Measurements from ENCODE around the gene PTCRA. TPM values are rescaled to one million over a fixed set of nuclear protein-coding genes. Genes with fewer than 3 reads are reported as not detected.

Gene PTCRA
- total RNA-seq, 1 experiment from 2014 or later, result not detected

- TF ChIP-seq RAD21 (IDR thresholded peaks at IDR 0.05; ENCODE audit: low read depth) (no peak), SP1 (IDR thresholded peaks at IDR 0.05; ENCODE audit: low read depth) (no peak), POLR2A (IDR thresholded peaks at IDR 0.05; ENCODE audit: borderline replicate concordance, extremely low read depth, insufficient read depth, insufficient read length) (no peak), EZH2 (IDR thresholded peaks at IDR 0.05) (no peak), JUND (IDR thresholded peaks at IDR 0.05) (no peak)
- Histone ChIP-seq H2AFZ (ENCODE audit: low read depth, low read length, poor library complexity, severe bottlenecking) (no peak overlapping the region), H3K9me3 (ENCODE audit: control insufficient read depth in 1 of 2, insufficient read depth in 1 of 2, low read depth in 1 of 2, low read length in 2 of 2) (no peaks in the 10 kb centered on the region), H3K27ac (ENCODE audit: low read depth, low read length) (no peak overlapping the region), H3K9me2 (ENCODE audit: insufficient read depth) (no peaks in the 10 kb centered on the region), H4K20me1 (ENCODE audit: insufficient read depth) (no peaks in the 10 kb centered on the region), H3K4me1 (ENCODE audit: control insufficient read depth in 1 of 2, insufficient read depth in 2 of 2, low read length in 2 of 2) (peaks cover 10 to 17% of the 10 kb centered on the region in 2 experiments), H3K79me2 (ENCODE audit: insufficient read depth, low read length) (no peaks in the 10 kb centered on the region), H3K27me3 (ENCODE audit: insufficient read depth, low read length) (no peaks in the 10 kb centered on the region), H3K4me2 (ENCODE audit: low read length) (no peak overlapping the region), H3K4me3 (replicated peaks in 1 of 2; ENCODE audit: low read depth in 1 of 2, low read length in 2 of 2) (no peak overlapping the region), H3K36me3 (ENCODE audit: control insufficient read depth in 1 of 2, insufficient read depth in 2 of 2, low read length in 2 of 2) (no peaks in the 10 kb centered on the region; a peak in 1 of 4 replicates), H3K9ac (ENCODE audit: low read length) (no peak overlapping the region)
- no TSS peak for BruUV-seq (replicated peaks)
- no peak for ATAC-seq
- RAD21 ChIA-PET (ENCODE audit: low non-redundant PET in 1 of 2, low total read pairs in 2 of 2, uncharacterized antibody in 2 of 2, unreplicated experiment in 2 of 2), result interaction anchor here in 1 of 2 experiments (0.6 kb wide), 1 partner anchor 529 kb away, joined by 6 read pairs; no protein-coding TSS in a partner anchor
- DNase-seq (ENCODE audit: low read depth, low spot score), result no peak
- POLR2A ChIA-PET, result interaction anchor here (1.2 kb wide), 1 partner anchor 21 kb away, joined by 3 read pairs; the partner anchor contains the start of gene PPP2R5D
- CTCF ChIA-PET, result no interaction called here
- intact Hi-C loops (cut with micrococcal nuclease), result loop anchor here (5.0 kb wide), 1 partner anchor 180 kb away; no protein-coding TSS in a partner anchor
Observed at GRCh38 chr6:42962502-42963178, 46.8 kb downstream of the PTCRA start.

DNA sequence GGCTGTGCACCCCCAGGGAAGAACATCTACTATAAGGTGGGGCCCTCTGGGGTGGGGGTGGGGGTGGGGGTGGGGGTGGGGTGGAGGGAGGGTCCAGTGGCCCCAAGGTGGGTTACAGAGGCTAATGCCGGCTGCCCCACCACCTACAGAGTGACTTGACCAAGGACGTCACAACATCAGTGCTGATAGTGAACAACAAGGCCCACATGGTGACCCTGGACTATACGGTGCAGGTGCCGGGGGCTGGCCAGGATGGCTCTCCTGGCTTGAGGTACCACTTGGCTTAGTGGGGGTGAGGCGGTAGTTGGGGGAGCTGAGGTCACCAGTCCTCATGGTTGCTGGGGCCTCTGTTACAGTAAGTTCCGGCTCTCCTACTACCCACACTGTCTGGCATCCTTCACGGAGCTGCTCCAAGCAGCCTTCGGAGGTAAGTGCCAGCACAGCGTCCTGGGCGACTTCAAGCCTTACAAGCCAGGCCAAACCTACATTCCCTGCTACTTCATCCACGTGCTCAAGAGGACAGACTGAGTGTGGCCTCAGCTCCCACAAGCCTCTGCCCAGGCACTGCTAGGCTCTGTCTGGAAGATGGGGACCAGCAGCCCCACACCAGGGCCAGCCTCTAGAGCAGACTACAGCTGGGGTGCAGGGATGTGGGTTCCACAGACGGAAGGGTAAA, 47.5 kb downstream of the PTCRA start:
- no peaks in the 10 kb centered on the region for H3K9me3 ChIP-seq (ENCODE audit: control insufficient read depth in 1 of 2, insufficient read depth in 1 of 2, low read depth in 1 of 2, low read length in 2 of 2)
- no peak overlapping the region for H3K4me3 ChIP-seq (replicated peaks in 1 of 2; ENCODE audit: low read depth in 1 of 2, low read length in 2 of 2)
- no peak overlapping the region for H3K27ac ChIP-seq (ENCODE audit: low read depth, low read length)
- H4K20me1 ChIP-seq (ENCODE audit: insufficient read depth), result no peaks in the 10 kb centered on the region
- POLR2A ChIA-PET, result interaction anchor here (1.2 kb wide), 1 partner anchor 21 kb away, joined by 3 read pairs; the partner anchor contains the start of gene PPP2R5D
- peaks cover 10 to 17% of the 10 kb centered on the region in 2 experiments for H3K4me1 ChIP-seq (ENCODE audit: control insufficient read depth in 1 of 2, insufficient read depth in 2 of 2, low read length in 2 of 2)
- no peak overlapping the region for H3K9ac ChIP-seq (ENCODE audit: low read length)
- TF ChIP-seq EGR1 (IDR thresholded peaks at IDR 0.05; ENCODE audit: low read depth), result no peak
- no peaks in the 10 kb centered on the region for H3K9me2 ChIP-seq (ENCODE audit: insufficient read depth)
- no peaks in the 10 kb centered on the region for H3K79me2 ChIP-seq (ENCODE audit: insufficient read depth, low read length)
- H3K4me2 ChIP-seq (ENCODE audit: low read length), result no peak overlapping the region
- intact Hi-C loops (cut with micrococcal nuclease), result loop anchor here (5.0 kb wide), 1 partner anchor 179 kb away; no protein-coding TSS in a partner anchor
- H2AFZ ChIP-seq (ENCODE audit: low read depth, low read length, poor library complexity, severe bottlenecking), result no peak overlapping the region
- DNase-seq (ENCODE audit: low read depth, low spot score) (no peak), ATAC-seq (peak; percentile 7; the same call in 1 of the 2 replicates)
- RAD21 ChIA-PET (ENCODE audit: low non-redundant PET in 1 of 2, low total read pairs in 2 of 2, uncharacterized antibody in 2 of 2, unreplicated experiment in 2 of 2), result interaction anchor here in 1 of 2 experiments (0.6 kb wide), 1 partner anchor 528 kb away, joined by 6 read pairs; no protein-coding TSS in a partner anchor
- no TSS peak for BruUV-seq (replicated peaks)
- no peaks in the 10 kb centered on the region; a peak in 2 of 4 replicates for H3K36me3 ChIP-seq (ENCODE audit: control insufficient read depth in 1 of 2, insufficient read depth in 2 of 2, low read length in 2 of 2)
- H3K27me3 ChIP-seq (ENCODE audit: insufficient read depth, low read length), result no peaks in the 10 kb centered on the region
- CTCF ChIA-PET, result no interaction called here
